Natural killer cell treated with Interleukin-12 subunit alpha and Interleukin-12 subunit beta and Interleukin-15 and Interleukin-18, amount 100 ng/mL, for 72 hours (primary cell): ENCODE data around the gene SLIT1. TPM values are rescaled to one million over a fixed set of nuclear protein-coding genes. Genes with fewer than 3 reads are reported as not detected.

ENCODE experiments used
- ATAC-seq, 2 donors: fragments of 150-1000 bp; cut with Tn5 transposase in 1 of 2; sonication (Bioruptor Pico), chemical (Tn5 transposase) in 1 of 2; 2 replicates each; pipeline ENCODE4 v1.10.0; 2021
- DNase-seq: peaks from one replicate; pipeline ENCODE4 v3.0.0; 2022; ENCODE audit warnings: low spot score
- H3K27ac Mint-ChIP-seq, 2 donors: 1 replicate in 1 of 2; 2 replicates in 1 of 2; pipeline ENCODE4 v1.8.0; 2022; ENCODE audit warnings: mixed read lengths in 2 of 2, mild to moderate bottlenecking in 1 of 2, moderate library complexity in 1 of 2
- H3K27me3 Mint-ChIP-seq, 2 donors: 1 replicate in 1 of 2; 2 replicates in 1 of 2; pipeline ENCODE4 v1.8.0; 2022; ENCODE audit warnings: mixed read lengths in 2 of 2
- H3K36me3 Mint-ChIP-seq: one replicate; pipeline ENCODE4 v1.8.0; 2022; ENCODE audit warnings: mixed read lengths
- H3K4me1 Mint-ChIP-seq, 2 donors: 1 replicate in 1 of 2; 2 replicates in 1 of 2; pipeline ENCODE4 v1.8.0; 2022; ENCODE audit warnings: low read depth in 2 of 2, mixed read lengths in 2 of 2, mild to moderate bottlenecking in 1 of 2
- H3K4me3 Mint-ChIP-seq: one replicate; pipeline ENCODE4 v1.8.0; 2022; ENCODE audit warnings: mixed read lengths
- H3K9me3 Mint-ChIP-seq: 2 replicates; pipeline ENCODE4 v1.8.0; 2022; ENCODE audit warnings: mixed read lengths
- total RNA-seq, 2 donors: library from RNA; stranded (reverse); gene quantifications; one replicate each; pipeline ENCODE4 v1.2.3, GENCODE V29; 2022

The SLIT1 gene
- total RNA-seq, 2 donors from 2014 or later, result 0.48 to 0.78 TPM

DNA sequence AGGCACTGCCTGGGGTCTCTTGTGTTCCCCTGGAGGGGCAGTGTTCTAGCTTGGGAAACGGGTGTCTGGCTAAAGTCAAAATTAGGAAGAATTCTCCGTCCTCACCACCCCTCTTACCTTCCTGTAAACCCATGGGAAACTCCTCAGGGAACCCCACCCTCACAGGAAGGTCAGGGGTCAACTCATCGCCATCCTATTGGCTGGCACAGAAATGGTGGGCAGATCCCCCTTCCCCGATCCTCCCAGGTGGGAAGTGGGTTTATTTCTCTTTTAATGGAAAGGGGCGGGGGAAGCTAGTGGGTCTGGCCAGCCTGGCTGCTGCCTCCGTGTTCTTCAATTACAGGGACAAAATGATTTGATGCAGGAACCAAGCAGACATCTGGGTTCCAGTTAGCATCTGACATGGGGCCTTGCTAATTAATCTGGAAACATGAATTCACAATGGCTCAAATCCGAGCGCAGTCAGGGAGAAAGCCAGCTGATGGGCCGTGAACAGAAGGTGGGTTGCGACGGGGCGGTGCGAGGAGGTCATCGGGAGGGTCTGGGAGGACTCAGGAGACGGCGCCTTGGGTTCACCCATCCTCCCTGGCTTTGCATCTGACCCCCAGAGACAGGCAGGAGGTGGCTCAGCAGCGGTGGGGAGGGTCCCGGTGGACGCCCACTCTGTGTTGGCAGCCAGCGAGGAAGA lies 66.6 kb downstream of the SLIT1 start:
- peaks cover 14 to 20% of the 10 kb centered on the region in 2 donors for H3K27me3 Mint-ChIP-seq
- H3K36me3 Mint-ChIP-seq, result no peaks in the 10 kb centered on the region
- H3K4me1 Mint-ChIP-seq, result no peaks in the 10 kb centered on the region
- H3K4me3 Mint-ChIP-seq, result no peak overlapping the region
- ATAC-seq (no peak), DNase-seq (no peak)
- no peaks in the 10 kb centered on the region for H3K9me3 Mint-ChIP-seq
- H3K27ac Mint-ChIP-seq, result no peak overlapping the region

DNA sequence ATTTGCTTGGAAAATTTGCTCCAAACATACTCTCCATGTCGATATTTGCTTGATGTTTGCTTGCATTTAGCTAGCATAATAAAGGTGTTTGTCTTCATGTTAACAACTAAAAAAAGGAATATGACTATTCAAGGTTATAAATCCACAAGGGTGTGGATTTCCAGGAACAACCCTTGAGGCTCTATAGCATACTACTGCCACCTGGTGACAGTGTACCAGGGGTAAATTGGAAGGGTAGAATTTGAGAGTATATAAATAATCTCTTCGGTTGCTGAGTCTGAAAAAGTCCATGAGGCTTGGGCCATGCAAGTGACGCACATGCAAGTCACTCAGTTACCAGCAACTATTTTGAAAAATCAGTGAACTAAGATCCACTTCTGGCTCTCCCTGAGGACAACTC lies 68.4 kb downstream of the SLIT1 start:
- no peak overlapping the region for H3K4me3 Mint-ChIP-seq
- peaks cover 18 to 22% of the 10 kb centered on the region in 2 donors for H3K27me3 Mint-ChIP-seq
- DNase-seq (no peak), ATAC-seq (no peak)
- H3K27ac Mint-ChIP-seq, result no peak overlapping the region
- H3K4me1 Mint-ChIP-seq, result no peaks in the 10 kb centered on the region
- no peaks in the 10 kb centered on the region for H3K9me3 Mint-ChIP-seq
- no peaks in the 10 kb centered on the region for H3K36me3 Mint-ChIP-seq

DNA sequence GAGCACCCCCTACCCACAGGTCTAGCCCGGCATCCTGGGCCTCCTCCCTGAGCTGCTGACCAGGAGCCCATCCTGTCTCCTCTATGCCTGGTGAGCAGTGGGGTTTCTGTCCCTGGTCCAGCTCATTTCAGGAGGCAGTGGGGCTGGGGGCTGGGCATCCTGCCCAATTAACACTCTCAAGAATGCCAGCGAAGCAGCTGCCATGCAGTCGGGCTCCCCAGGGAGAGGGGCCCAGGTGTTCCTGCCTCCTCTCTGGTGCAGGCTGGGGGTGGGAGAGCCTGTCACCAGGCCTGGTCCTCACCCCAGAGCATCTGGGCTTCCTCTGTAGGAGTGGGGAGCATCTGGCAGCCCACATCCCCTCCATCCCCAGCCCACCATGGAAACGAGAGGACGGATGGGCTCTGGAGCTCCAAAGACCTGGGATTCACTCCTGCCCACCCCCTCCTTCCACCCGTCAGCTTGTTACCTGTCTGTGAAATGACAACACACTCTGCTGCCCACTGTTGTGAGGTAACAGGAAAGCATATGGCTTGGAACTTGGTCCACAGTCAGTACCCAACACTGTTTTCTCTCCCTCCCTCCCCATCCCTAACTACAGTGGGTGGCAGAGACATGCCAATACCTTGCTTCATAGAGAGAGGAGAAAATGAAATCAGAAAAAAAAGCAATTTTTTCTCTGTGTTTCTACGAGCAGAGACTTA lies 69.1 kb downstream of the SLIT1 start:
- H3K36me3 Mint-ChIP-seq, result no peaks in the 10 kb centered on the region
- no peak for ATAC-seq
- H3K4me1 Mint-ChIP-seq, result peaks cover 0 to 3% of the 10 kb centered on the region in 2 donors

GRCh38 chr10:97115846-97116245 lies 69.9 kb downstream of the SLIT1 start:
- H3K27me3 Mint-ChIP-seq, result peaks cover 17 to 18% of the 10 kb centered on the region in 2 donors
- DNase-seq (no peak), ATAC-seq (no peak)
- H3K27ac Mint-ChIP-seq, result no peak overlapping the region
- no peaks in the 10 kb centered on the region for H3K9me3 Mint-ChIP-seq
- H3K4me3 Mint-ChIP-seq, result no peak overlapping the region
- H3K4me1 Mint-ChIP-seq, result peaks cover 0 to 3% of the 10 kb centered on the region in 2 donors
- H3K36me3 Mint-ChIP-seq, result no peaks in the 10 kb centered on the region

More for the DNA sequence above, 69.1 kb downstream of the SLIT1 start:
- H3K9me3 Mint-ChIP-seq, result no peaks in the 10 kb centered on the region
- H3K27me3 Mint-ChIP-seq, result peaks cover 21 to 23% of the 10 kb centered on the region in 2 donors
- DNase-seq, result no peak
- H3K27ac Mint-ChIP-seq, result no peak overlapping the region
- H3K4me3 Mint-ChIP-seq, result no peak overlapping the region

DNA sequence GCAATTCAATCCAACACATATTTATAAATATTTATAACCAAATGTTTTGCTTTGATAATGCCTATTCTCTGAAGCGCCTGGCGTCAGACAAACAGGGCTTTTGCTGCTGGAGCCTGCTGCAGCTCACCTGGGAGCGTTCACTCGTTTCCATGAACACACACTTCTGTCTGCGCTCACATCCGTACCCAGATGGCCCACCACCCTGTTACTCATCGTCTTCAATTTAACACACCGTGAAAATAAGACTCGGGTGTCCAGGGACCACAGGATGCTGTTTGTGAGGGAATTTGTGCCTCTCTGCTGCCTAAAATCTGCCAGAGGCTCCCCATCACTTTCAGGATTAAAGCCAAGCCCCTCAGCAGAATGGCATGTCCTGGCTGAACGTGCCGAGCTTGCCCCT lies 74.1 kb downstream of the SLIT1 start:
- Mint-ChIP-seq H3K9me3 (no peaks in the 10 kb centered on the region), H3K4me1 (peaks cover 5 to 8% of the 10 kb centered on the region in 2 donors), H3K36me3 (no peaks in the 10 kb centered on the region), H3K4me3 (no peak overlapping the region), H3K27ac (no peak overlapping the region), H3K27me3 (peaks cover 23 to 36% of the 10 kb centered on the region in 2 donors)
- no peak for ATAC-seq
- DNase-seq, result no peak

DNA sequence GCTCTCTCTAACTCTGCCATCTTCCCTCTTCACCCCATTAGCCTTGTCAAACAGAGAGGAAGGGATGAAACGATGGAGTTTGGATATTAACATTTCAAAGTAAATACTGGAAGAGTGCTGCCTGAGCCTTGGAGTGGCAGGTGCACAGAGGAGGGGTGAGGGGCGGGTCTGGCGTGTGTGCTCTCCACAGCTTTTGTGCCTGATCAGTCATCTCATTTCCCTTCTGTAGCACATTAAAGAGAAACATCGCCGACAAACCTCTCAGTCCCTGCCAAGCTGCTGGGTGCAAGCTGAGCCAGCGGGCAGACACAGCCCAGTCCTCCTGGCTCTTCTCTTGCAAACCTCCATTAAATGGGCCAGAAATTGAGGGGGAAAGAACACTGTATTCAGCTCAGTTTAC lies 76.2 kb downstream of the SLIT1 start:
- Mint-ChIP-seq H3K27me3 (peaks cover 30 to 40% of the 10 kb centered on the region in 2 donors), H3K4me1 (peaks cover 5 to 8% of the 10 kb centered on the region in 2 donors), H3K36me3 (no peaks in the 10 kb centered on the region), H3K27ac (no peak overlapping the region), H3K4me3 (no peak overlapping the region), H3K9me3 (no peaks in the 10 kb centered on the region)
- ATAC-seq, result no peak
- no peak for DNase-seq

DNA sequence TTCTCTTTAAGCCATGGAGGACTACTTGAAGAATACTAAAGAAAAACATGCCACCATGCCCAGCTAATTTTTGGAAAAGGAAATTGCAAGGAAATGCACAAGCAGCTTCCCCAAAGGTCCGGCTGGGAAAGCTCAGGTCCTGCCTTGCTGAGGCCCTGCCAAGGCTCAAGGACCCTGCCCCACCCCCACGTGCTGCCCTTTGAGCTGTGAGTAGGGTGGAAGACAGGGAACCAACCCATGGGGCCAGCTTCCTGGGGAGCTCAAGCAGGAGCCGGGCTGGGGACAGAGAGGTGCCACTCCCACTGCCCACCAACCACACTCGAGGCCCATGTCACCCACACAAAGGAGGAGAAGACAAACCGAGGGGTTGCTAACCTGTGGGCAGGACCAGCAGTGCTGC lies 78.2 kb downstream of the SLIT1 start:
- H3K27me3 Mint-ChIP-seq, result peaks cover 35 to 59% of the 10 kb centered on the region in 2 donors
- H3K36me3 Mint-ChIP-seq, result no peaks in the 10 kb centered on the region
- no peaks in the 10 kb centered on the region for H3K9me3 Mint-ChIP-seq
- no peak overlapping the region for H3K27ac Mint-ChIP-seq
- no peak for DNase-seq
- no peak for ATAC-seq
- peaks cover 5 to 8% of the 10 kb centered on the region in 2 donors for H3K4me1 Mint-ChIP-seq
- no peak overlapping the region for H3K4me3 Mint-ChIP-seq

DNA sequence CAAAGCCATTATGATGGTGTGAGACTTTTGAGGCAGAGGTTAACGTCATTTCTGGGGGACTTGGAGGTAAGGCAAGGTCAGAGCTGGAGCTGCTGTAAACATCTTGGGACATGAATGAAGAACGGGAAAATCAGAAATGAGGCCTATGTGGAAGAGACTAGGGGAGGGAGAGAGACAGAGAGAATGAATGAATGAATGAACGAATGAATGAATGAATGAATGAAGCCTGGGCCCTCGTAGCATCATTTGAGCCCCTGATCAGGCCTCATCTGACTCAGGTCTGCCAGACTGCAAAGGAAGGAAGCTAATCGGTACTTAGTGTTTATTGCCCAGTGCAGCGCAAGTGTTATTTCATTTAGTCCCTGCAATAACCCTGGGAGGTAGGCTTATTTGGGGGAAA lies 79.6 kb downstream of the SLIT1 start:
- no peak for ATAC-seq
- H3K9me3 Mint-ChIP-seq, result no peaks in the 10 kb centered on the region
- peaks cover 5% of the 10 kb centered on the region in 2 donors for H3K4me1 Mint-ChIP-seq
- peaks cover 33 to 53% of the 10 kb centered on the region in 2 donors for H3K27me3 Mint-ChIP-seq
- H3K4me3 Mint-ChIP-seq, result no peak overlapping the region
- no peaks in the 10 kb centered on the region for H3K36me3 Mint-ChIP-seq
- H3K27ac Mint-ChIP-seq, result no peak overlapping the region
- DNase-seq, result no peak

GRCh38 chr10:97105303-97105702 lies 80.5 kb downstream of the SLIT1 start:
- Mint-ChIP-seq H3K4me1 (peaks cover 2 to 5% of the 10 kb centered on the region in 2 donors), H3K4me3 (no peak overlapping the region)

GRCh38 chr10:97103316-97104080 lies 82.3 kb downstream of the SLIT1 start:
- Mint-ChIP-seq H3K27ac (no peak overlapping the region), H3K4me1 (peaks cover 1 to 5% of the 10 kb centered on the region in 2 donors), H3K27me3 (peaks cover 31 to 44% of the 10 kb centered on the region in 2 donors), H3K36me3 (no peaks in the 10 kb centered on the region), H3K4me3 (no peak overlapping the region), H3K9me3 (no peaks in the 10 kb centered on the region)
- ATAC-seq, result no peak
- no peak for DNase-seq

More at GRCh38 chr10:97105303-97105702, 80.5 kb downstream of the SLIT1 start:
- Mint-ChIP-seq H3K36me3 (no peaks in the 10 kb centered on the region), H3K27ac (no peak overlapping the region), H3K27me3 (peaks cover 29 to 46% of the 10 kb centered on the region in 2 donors), H3K9me3 (no peaks in the 10 kb centered on the region)
- DNase-seq (no peak), ATAC-seq (no peak)

DNA sequence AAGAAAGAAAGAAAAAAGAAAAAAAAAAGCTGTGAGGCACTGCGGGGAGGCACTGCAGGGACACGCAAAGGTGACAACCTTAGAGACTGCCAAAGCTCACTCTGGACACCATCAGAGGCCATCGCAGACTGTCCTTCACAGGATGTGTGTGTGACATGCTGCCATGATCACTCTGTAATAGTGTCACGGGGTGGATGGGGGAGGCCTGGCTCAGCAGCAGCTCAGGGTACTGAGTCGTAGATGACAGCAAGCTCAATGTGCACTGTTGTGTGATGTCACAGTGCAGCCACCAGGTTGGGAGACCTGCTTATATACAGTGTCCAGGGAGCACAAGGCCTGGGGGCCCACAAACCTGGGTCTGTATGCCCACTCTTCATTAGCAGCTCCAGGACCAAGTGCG lies 83.3 kb downstream of the SLIT1 start:
- Mint-ChIP-seq H3K9me3 (no peaks in the 10 kb centered on the region), H3K4me3 (no peak overlapping the region), H3K4me1 (peaks cover 9 to 12% of the 10 kb centered on the region in 2 donors), H3K36me3 (no peaks in the 10 kb centered on the region), H3K27me3 (peaks cover 39 to 53% of the 10 kb centered on the region in 2 donors), H3K27ac (no peak overlapping the region)
- ATAC-seq (peak; percentile 12 to 32), DNase-seq (no peak)

GRCh38 chr10:97101166-97101940 lies 84.4 kb downstream of the SLIT1 start:
- Mint-ChIP-seq H3K9me3 (no peaks in the 10 kb centered on the region), H3K36me3 (no peaks in the 10 kb centered on the region), H3K27me3 (peaks cover 36 to 50% of the 10 kb centered on the region in 2 donors), H3K4me1 (peaks cover 18 to 21% of the 10 kb centered on the region in 2 donors), H3K4me3 (no peak overlapping the region), H3K27ac (no peak overlapping the region)
- ATAC-seq (no peak), DNase-seq (no peak)

GRCh38 chr10:97100657-97101056 lies 85.1 kb downstream of the SLIT1 start:
- no peaks in the 10 kb centered on the region for H3K36me3 Mint-ChIP-seq
- ATAC-seq, result no peak
- H3K27ac Mint-ChIP-seq, result no peak overlapping the region
- no peaks in the 10 kb centered on the region for H3K9me3 Mint-ChIP-seq
- DNase-seq, result no peak
- no peak overlapping the region for H3K4me3 Mint-ChIP-seq
- peaks cover 25 to 28% of the 10 kb centered on the region in 2 donors for H3K4me1 Mint-ChIP-seq
- H3K27me3 Mint-ChIP-seq, result peaks cover 31 to 44% of the 10 kb centered on the region in 2 donors
